ENCODE data around the gene KIAA1586. TPM values are rescaled to one million over a fixed set of nuclear protein-coding genes. Genes with fewer than 3 reads are reported as not detected.
A peak's percentile ranks its signal among the peaks of the same experiment; 100 is the strongest.
"Not testable (repeated sequence)": the region's sequence is repeated elsewhere in the genome, so short reads cannot be mapped to it uniquely, and the experiment has no call there.

Gene KIAA1586
- total RNA-seq, result 6.4 TPM
- long read RNA-seq, partial matches to known transcripts, result 0 of 1 reads
- long read RNA-seq, other reads (novel, unspliced or antisense), result 0 of 1 reads

- ATAC-seq (peak; percentile 100), DNase-seq (ENCODE audit: missing footprints) (peak; percentile 94)
- intact Hi-C loops (cut with DNase I), result loop anchor here (5.0 to 10.0 kb wide), 2 partner anchors 41 to 268 kb away; partner anchors contain the start of gene PRIM2
Observed at GRCh38 chr6:57046332-57047256, at the start of gene KIAA1586. Gene KIAA1586, plus strand, starts transcription at chr6:57046693. Its CDS starts 63 bp downstream, at chr6:57046756.

GRCh38 chr6:56999049-56999448 lies 47.4 kb upstream of the KIAA1586 start:
- no peak for ATAC-seq
- intact Hi-C loops (cut with DNase I), result no loop called here
- DNase-seq (ENCODE audit: missing footprints), result no peak

- DNase-seq (ENCODE audit: missing footprints); ATAC-seq; intact Hi-C loops (cut with DNase I): not testable (repeated sequence)
Observed at GRCh38 chr6:56999748-57000147, 46.7 kb upstream of the KIAA1586 start.

GRCh38 chr6:57002197-57002596 lies 44.3 kb upstream of the KIAA1586 start:
- no peak for DNase-seq (ENCODE audit: missing footprints)
- intact Hi-C loops (cut with DNase I), result no loop called here
- ATAC-seq, result no peak

- no peak for DNase-seq (ENCODE audit: missing footprints)
- no peak for ATAC-seq
- intact Hi-C loops (cut with DNase I), result no loop called here
Observed at GRCh38 chr6:57004292-57004691, 42.2 kb upstream of the KIAA1586 start.

GRCh38 chr6:57006101-57006500 lies 40.4 kb upstream of the KIAA1586 start:
- DNase-seq (ENCODE audit: missing footprints) (no peak), ATAC-seq (no peak)
- intact Hi-C loops (cut with DNase I), result no loop called here

- ATAC-seq; intact Hi-C loops (cut with DNase I); DNase-seq (ENCODE audit: missing footprints): not testable (repeated sequence)
Observed at GRCh38 chr6:57008069-57008468, 38.4 kb upstream of the KIAA1586 start.

- intact Hi-C loops (cut with DNase I), result no loop called here
- DNase-seq (ENCODE audit: missing footprints), result no peak
- no peak for ATAC-seq
Observed at GRCh38 chr6:57013521-57013926, 33.0 kb upstream of the KIAA1586 start.

GRCh38 chr6:57017069-57017468 lies 29.4 kb upstream of the KIAA1586 start:
- intact Hi-C loops (cut with DNase I), result no loop called here
- no peak for ATAC-seq
- no peak for DNase-seq (ENCODE audit: missing footprints)

- intact Hi-C loops (cut with DNase I), result no loop called here
- no peak for ATAC-seq
- no peak for DNase-seq (ENCODE audit: missing footprints)
Observed at GRCh38 chr6:57017841-57018240, 28.7 kb upstream of the KIAA1586 start.

GRCh38 chr6:57019434-57019833 lies 27.1 kb upstream of the KIAA1586 start:
- ATAC-seq (no peak), DNase-seq (ENCODE audit: missing footprints) (no peak)
- intact Hi-C loops (cut with DNase I), result no loop called here

- DNase-seq (ENCODE audit: missing footprints), result no peak
- ATAC-seq, result no peak
- intact Hi-C loops (cut with DNase I), result loop anchor here (5.0 kb wide), 1 partner anchor 119 kb away; no protein-coding TSS in a partner anchor
Observed at GRCh38 chr6:57021086-57021720, 25.3 kb upstream of the KIAA1586 start.

- no peak for ATAC-seq
Observed at GRCh38 chr6:57024321-57024720, 22.2 kb upstream of the KIAA1586 start.

GRCh38 chr6:57024775-57025174 lies 21.7 kb upstream of the KIAA1586 start:
- no peak for DNase-seq (ENCODE audit: missing footprints)
- intact Hi-C loops (cut with DNase I), result loop anchor here (5.0 kb wide), 1 partner anchor 122 kb away; no protein-coding TSS in a partner anchor
- ATAC-seq, result no peak

More at GRCh38 chr6:57024321-57024720, 22.2 kb upstream of the KIAA1586 start:
- intact Hi-C loops (cut with DNase I), result loop anchor here (5.0 kb wide), 1 partner anchor 122 kb away; no protein-coding TSS in a partner anchor
- DNase-seq (ENCODE audit: missing footprints), result no peak

GRCh38 chr6:57026001-57026400 lies 20.5 kb upstream of the KIAA1586 start:
- intact Hi-C loops (cut with DNase I), result no loop called here
- no peak for ATAC-seq
- no peak for DNase-seq (ENCODE audit: missing footprints)

- ATAC-seq (no peak), DNase-seq (ENCODE audit: missing footprints) (no peak)
- intact Hi-C loops (cut with DNase I), result no loop called here
Observed at GRCh38 chr6:57027301-57027700, 19.2 kb upstream of the KIAA1586 start.

- no peak for DNase-seq (ENCODE audit: missing footprints)
- no peak for ATAC-seq
- intact Hi-C loops (cut with DNase I), result no loop called here
Observed at GRCh38 chr6:57029213-57029612, 17.3 kb upstream of the KIAA1586 start.

GRCh38 chr6:57033228-57033627 lies 13.3 kb upstream of the KIAA1586 start:
- DNase-seq (ENCODE audit: missing footprints) (no peak), ATAC-seq (no peak)
- intact Hi-C loops (cut with DNase I), result no loop called here

- DNase-seq (ENCODE audit: missing footprints) (no peak), ATAC-seq (no peak)
- intact Hi-C loops (cut with DNase I), result no loop called here
Observed at GRCh38 chr6:57035549-57035948, 10.9 kb upstream of the KIAA1586 start.

- intact Hi-C loops (cut with DNase I), result no loop called here
- DNase-seq (ENCODE audit: missing footprints) (no peak), ATAC-seq (no peak)
Observed at GRCh38 chr6:57038906-57039305, 7.6 kb upstream of the KIAA1586 start.

All from Right ventricle myocardium inferior (tissue), 1 donor.